Smooth muscle cell (in vitro differentiated cells): Measurements from ENCODE around the gene TNNC1. TPM values are rescaled to one million over a fixed set of nuclear protein-coding genes. Genes with fewer than 3 reads are reported as not detected.

Experiments
- DNase-seq: peaks from one replicate; lab custom pipeline; 2025; ENCODE audit not compliant: unreplicated experiment; lab: John Stamatoyannopoulos, UW
- H2AFZ ChIP-seq: fragments of 200-600 bp; sonication (generic); 2 replicates; pipeline ENCODE4 v1.6.0; 2016; ENCODE audit warnings: antibody characterized with exemption, low read depth, mild to moderate bottlenecking
- H3F3A ChIP-seq: fragments of 200-600 bp; sonication (generic); 2 replicates; pipeline ENCODE4 v1.6.0; 2017; ENCODE audit warnings: antibody characterized with exemption, low read depth
- H3K27ac ChIP-seq: fragments of 200-600 bp; sonication (generic); 2 replicates; pipeline ENCODE4 v1.5.1; 2016; ENCODE audit warnings: low read depth, mild to moderate bottlenecking
- H3K27me3 ChIP-seq: fragments of 200-600 bp; sonication (generic); 2 replicates; pipeline ENCODE4 v1.6.1; 2016; ENCODE audit warnings: low read depth, mild to moderate bottlenecking
- H3K36me3 ChIP-seq: fragments of 200-600 bp; sonication (generic); 2 replicates; pipeline ENCODE4 v1.5.1; 2016; ENCODE audit warnings: low read depth
- H3K4me1 ChIP-seq: fragments of 200-600 bp; sonication (generic); 2 replicates; pipeline ENCODE4 v1.5.1; 2016; ENCODE audit warnings: low read depth
- H3K4me2 ChIP-seq: fragments of 200-600 bp; sonication (generic); 2 replicates; pipeline ENCODE4 v1.6.0; 2016; ENCODE audit warnings: mild to moderate bottlenecking
- H3K4me3 ChIP-seq: fragments of 200-600 bp; sonication (generic); 2 replicates; pipeline ENCODE4 v1.5.1; 2016; ENCODE audit warnings: mild to moderate bottlenecking
- H3K79me2 ChIP-seq: fragments of 200-600 bp; sonication (generic); 2 replicates; pipeline ENCODE4 v1.6.0; 2016; ENCODE audit warnings: low read depth, mild to moderate bottlenecking
- H3K9ac ChIP-seq: fragments of 200-600 bp; sonication (generic); 2 replicates; pipeline ENCODE4 v1.6.0; 2016; ENCODE audit warnings: low read depth
- H3K9me3 ChIP-seq: fragments of 200-600 bp; sonication (generic); replicated peaks from 2 replicates; pipeline ENCODE4 v1.5.1; 2016; ENCODE audit warnings: low read depth
- H4K20me1 ChIP-seq: fragments of 200-600 bp; sonication (generic); 2 replicates; pipeline ENCODE4 v1.6.0; 2016; ENCODE audit warnings: low read depth
- WGBS: methylation state at CpG from one replicate; pipeline ENCODE4 v1.1.7; 2016; ENCODE audit warnings: low lambda C conversion rate; 5-methylcytosine and 5-hydroxymethylcytosine counted together
- polyA plus RNA-seq: library from polyadenylated mRNA; unstranded; fragments of >200 nt; fragmentation: Nextera tagmentation; extraction: Ambion mirVana; gene quantifications from 2 replicates; pipeline ENCODE4 v1.2.1, GENCODE V29; 2016
- total RNA-seq: library from RNA; depleted of rRNA; stranded (reverse); fragments of >200 nt; gene quantifications from 2 replicates; pipeline ENCODE4 v1.2.3, GENCODE V29; 2014
- TF ChIP-seq, protein P1 (sequence below): fragments of 200-600 bp; sonication (generic); IDR thresholded peaks from 2 replicates; pipeline ENCODE4 v1.5.1; 2017; ENCODE audit warnings: borderline replicate concordance, mild to moderate bottlenecking, antibody characterized with exemption; ENCODE audit not compliant: insufficient read depth, poor library complexity, severe bottlenecking

Gene TNNC1
- total RNA-seq, result 4.2 and 5.9 TPM in 2 replicates
- 5.1 and 7.8 TPM in 2 replicates for polyA plus RNA-seq

DNA sequence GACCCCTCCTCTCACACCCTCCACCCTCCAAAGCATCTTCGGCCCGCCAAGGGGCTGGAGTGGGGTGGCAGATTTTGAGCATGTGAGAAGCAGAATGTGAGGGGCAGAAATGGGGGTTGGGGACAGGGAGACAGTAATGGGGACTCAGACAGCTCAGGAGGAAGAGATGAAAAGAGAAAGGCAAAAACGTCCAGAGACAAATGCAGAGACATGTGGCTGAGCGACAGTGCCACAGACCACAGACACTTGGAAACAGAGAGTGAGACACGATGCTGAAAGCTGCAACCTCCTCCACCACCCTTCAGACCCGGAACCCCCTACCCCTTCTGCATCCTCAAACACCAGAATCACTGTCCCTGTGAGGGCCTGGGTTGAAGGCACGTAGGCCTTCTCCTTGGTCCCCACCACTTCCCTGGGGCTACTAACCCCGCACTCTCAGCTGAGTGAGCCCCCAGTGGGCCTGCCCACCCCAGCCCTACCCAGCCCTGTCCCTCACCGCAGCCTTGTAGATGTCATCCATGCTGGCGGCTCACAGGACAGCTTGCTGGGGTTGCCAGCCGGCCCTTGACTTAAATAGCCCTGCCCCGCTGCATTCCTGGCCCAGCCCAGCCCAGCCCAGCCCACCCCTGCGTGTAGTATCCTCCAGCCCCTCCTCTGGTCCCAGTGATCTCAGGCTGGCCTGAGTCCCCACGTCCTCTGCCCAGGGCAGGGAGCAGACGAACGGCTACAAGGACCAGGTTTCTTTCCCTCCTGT, at the start of gene TNNC1:
TSS of gene TNNC1 (minus strand) at position 546 of the 754 bp plus-strand sequence. CDS start at position 520, 26 bp downstream.
- DNase-seq, result no peak
- H2AFZ ChIP-seq, result peak within 1 kb of the TSS; percentile 78
- WGBS, result 63% methylated on average over 10 of the region's 16 CpGs
- H3K4me2 ChIP-seq, result peak within 1 kb of the TSS; percentile 12
- peaks cover 22% of the 10 kb centered on the region for H4K20me1 ChIP-seq
- H3K36me3 ChIP-seq, result no peaks in the 10 kb centered on the region
- H3K9ac ChIP-seq, result no peak within 1 kb of the TSS
- H3K4me3 ChIP-seq, result no peak within 1 kb of the TSS
- no peak within 1 kb of the TSS for H3K27ac ChIP-seq
- H3K79me2 ChIP-seq, result peaks cover 32% of the 10 kb centered on the region
- no peaks in the 10 kb centered on the region for H3K9me3 ChIP-seq
- H3K27me3 ChIP-seq, result no peaks in the 10 kb centered on the region
- TF ChIP-seq, protein P1, sequence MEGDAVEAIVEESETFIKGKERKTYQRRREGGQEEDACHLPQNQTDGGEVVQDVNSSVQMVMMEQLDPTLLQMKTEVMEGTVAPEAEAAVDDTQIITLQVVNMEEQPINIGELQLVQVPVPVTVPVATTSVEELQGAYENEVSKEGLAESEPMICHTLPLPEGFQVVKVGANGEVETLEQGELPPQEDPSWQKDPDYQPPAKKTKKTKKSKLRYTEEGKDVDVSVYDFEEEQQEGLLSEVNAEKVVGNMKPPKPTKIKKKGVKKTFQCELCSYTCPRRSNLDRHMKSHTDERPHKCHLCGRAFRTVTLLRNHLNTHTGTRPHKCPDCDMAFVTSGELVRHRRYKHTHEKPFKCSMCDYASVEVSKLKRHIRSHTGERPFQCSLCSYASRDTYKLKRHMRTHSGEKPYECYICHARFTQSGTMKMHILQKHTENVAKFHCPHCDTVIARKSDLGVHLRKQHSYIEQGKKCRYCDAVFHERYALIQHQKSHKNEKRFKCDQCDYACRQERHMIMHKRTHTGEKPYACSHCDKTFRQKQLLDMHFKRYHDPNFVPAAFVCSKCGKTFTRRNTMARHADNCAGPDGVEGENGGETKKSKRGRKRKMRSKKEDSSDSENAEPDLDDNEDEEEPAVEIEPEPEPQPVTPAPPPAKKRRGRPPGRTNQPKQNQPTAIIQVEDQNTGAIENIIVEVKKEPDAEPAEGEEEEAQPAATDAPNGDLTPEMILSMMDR, result no peak
- H3K4me1 ChIP-seq, result peaks cover 16% of the 10 kb centered on the region
- H3F3A ChIP-seq, result no peaks in the 10 kb centered on the region

DNA sequence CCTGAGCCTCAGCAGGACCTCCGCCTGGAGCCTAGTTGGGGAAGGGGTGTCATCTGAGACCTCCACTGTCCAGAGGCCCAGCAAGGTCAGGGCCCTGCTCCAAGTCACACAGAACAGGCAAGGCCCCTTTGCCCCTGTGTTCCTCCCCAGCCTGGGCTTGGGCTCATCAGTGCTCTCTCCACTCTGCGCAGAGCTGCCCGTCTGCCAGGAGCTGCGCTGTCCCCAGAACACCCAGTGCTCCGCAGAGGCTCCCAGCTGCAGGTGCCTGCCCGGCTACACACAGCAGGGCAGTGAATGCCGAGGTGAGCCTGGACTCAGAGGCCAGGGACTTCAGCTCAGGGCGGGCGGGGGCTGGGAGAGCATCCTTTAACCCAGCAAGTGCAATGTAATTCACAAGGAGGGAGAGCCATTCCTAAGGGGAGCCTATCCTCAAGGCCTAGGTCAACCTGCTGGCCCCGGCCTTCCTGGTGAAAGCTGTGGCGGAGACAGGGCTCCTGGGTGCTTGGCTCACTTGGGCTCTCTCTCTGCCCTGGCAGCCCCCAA, 49.0 kb upstream of the TNNC1 start:
- no peak overlapping the region for H2AFZ ChIP-seq
- H3K9me3 ChIP-seq, result no peaks in the 10 kb centered on the region
- TF ChIP-seq, protein P1, result no peak
- H3K36me3 ChIP-seq, result no peaks in the 10 kb centered on the region
- no peak for DNase-seq
- H3K79me2 ChIP-seq, result no peaks in the 10 kb centered on the region
- no peaks in the 10 kb centered on the region for H3K27me3 ChIP-seq
- 91% methylated on average over 11 of the region's 11 CpGs for WGBS
- no peak overlapping the region for H3K4me2 ChIP-seq
- no peak overlapping the region for H3K9ac ChIP-seq
- H3F3A ChIP-seq, result no peaks in the 10 kb centered on the region
- no peak overlapping the region for H3K4me3 ChIP-seq
- peaks cover 3% of the 10 kb centered on the region for H4K20me1 ChIP-seq
- no peaks in the 10 kb centered on the region for H3K4me1 ChIP-seq
- no peak overlapping the region for H3K27ac ChIP-seq

DNA sequence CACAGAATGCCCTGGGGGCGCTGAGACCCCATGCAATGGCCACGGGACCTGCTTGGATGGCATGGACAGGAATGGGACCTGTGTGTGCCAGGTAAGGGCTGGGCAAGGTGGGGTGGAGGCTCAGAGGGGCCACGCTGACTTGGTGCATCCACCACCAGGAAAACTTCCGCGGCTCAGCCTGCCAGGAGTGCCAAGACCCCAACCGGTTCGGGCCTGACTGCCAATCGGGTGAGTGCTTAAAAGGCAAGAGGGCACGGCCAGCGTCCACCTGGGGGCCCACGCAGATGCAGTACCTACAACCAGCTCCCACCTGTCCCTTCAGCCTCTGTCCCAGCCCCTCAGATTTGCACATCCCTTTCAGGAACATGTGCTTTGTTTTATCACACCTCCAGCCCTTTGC, 48.2 kb upstream of the TNNC1 start:
- no peak for DNase-seq
- 93% methylated on average over 11 of the region's 11 CpGs for WGBS
- Histone ChIP-seq H4K20me1 (peaks cover 2% of the 10 kb centered on the region), H3K27ac (no peak overlapping the region), H3K27me3 (no peaks in the 10 kb centered on the region), H3K9ac (no peak overlapping the region), H3K4me2 (no peak overlapping the region), H3F3A (no peaks in the 10 kb centered on the region), H2AFZ (no peak overlapping the region), H3K79me2 (no peaks in the 10 kb centered on the region), H3K36me3 (no peaks in the 10 kb centered on the region), H3K4me1 (no peaks in the 10 kb centered on the region), H3K4me3 (no peak overlapping the region), H3K9me3 (no peaks in the 10 kb centered on the region)
- TF ChIP-seq, protein P1, result no peak
